Tibial artery (tissue), 4 donors: ENCODE results near the gene WRAP53.

ENCODE experiments used
- DNase-seq, 2 donors: peaks; one replicate each; pipeline ENCODE4 v3.0.0-alpha.2; 2019
- H3K27ac ChIP-seq, 2 donors: fragments of 200-600 bp; sonication (generic) in 1 of 2; 1 replicate in 1 of 2; 2 replicates in 1 of 2; pipeline ENCODE4 v1.5.1; 2018 to 2019; ENCODE audit warnings: mild to moderate bottlenecking in 1 of 2
- H3K27me3 ChIP-seq, 2 donors: fragments of 200-600 bp; sonication (generic) in 1 of 2; one replicate each; pipeline versions ENCODE4 v1.5.1 to v1.6.0; 2016 to 2019
- H3K36me3 ChIP-seq, 3 donors: fragments of 200-600 bp; sonication (generic) in 2 of 3; one replicate each; pipeline ENCODE4 v1.5.1; 2016 to 2019; ENCODE audit warnings: mild to moderate bottlenecking in 2 of 3
- H3K4me1 ChIP-seq, 4 donors: fragments of 200-600 bp; sonication (generic) in 2 of 4; 1 replicate in 3 of 4; 2 replicates in 1 of 4; pipeline ENCODE4 v1.5.1; 2016 to 2019
- H3K4me3 ChIP-seq, 2 donors: fragments of 200-600 bp; sonication (generic) in 1 of 2; 1 replicate in 1 of 2; 2 replicates in 1 of 2; pipeline ENCODE4 v1.5.1; 2018 to 2019; ENCODE audit warnings: mild to moderate bottlenecking in 2 of 2
- H3K9me3 ChIP-seq, 3 donors: fragments of 200-600 bp; sonication (generic) in 1 of 3; one replicate each; pipeline ENCODE4 v1.5.1; 2016 to 2019
- CTCF ChIP-seq, 2 experiments: fragments of 200-600 bp in 1 of 2; fragments of 450-650 bp in 1 of 2; IDR thresholded peaks; one replicate each; pipeline ENCODE4 v1.5.1; 2017 to 2019; ENCODE audit warnings: antibody characterized with exemption in 2 of 2, mild to moderate bottlenecking in 1 of 2, moderate library complexity in 1 of 2
- intact Hi-C: fragments of 100-400 bp; cut with DNase I; formaldehyde crosslinking; loops from one replicate; pipeline ENCODE4 v1.15.0; 2023; ENCODE audit warnings: low total_unique reads

WRAP53 gene

GRCh38 chr17:7713782-7714181 lies 25.5 kb downstream of the WRAP53 start:
- H3K27me3 ChIP-seq = peaks cover 0 to 70% of the 10 kb centered on the region in 2 donors
- no peaks in the 10 kb centered on the region for H3K9me3 ChIP-seq
- no peak overlapping the region for H3K4me3 ChIP-seq
- H3K36me3 ChIP-seq = no peaks in the 10 kb centered on the region
- DNase-seq = no peak
- peaks cover 0 to 24% (median 15%) of the 10 kb centered on the region in 4 donors for H3K4me1 ChIP-seq
- TF ChIP-seq CTCF (IDR thresholded peaks at IDR 0.05) = no peak
- intact Hi-C loops = no loop called here
- H3K27ac ChIP-seq = no peak overlapping the region

GRCh38 chr17:7714721-7715594 lies 26.7 kb downstream of the WRAP53 start:
- intact Hi-C loops = no loop called here
- Histone ChIP-seq H3K27ac (no peak overlapping the region), H3K27me3 (peaks cover 0 to 66% of the 10 kb centered on the region in 2 donors), H3K9me3 (no peaks in the 10 kb centered on the region), H3K4me1 (peaks cover 0 to 24% (median 15%) of the 10 kb centered on the region in 4 donors), H3K4me3 (no peak overlapping the region), H3K36me3 (no peaks in the 10 kb centered on the region)
- TF ChIP-seq CTCF (IDR thresholded peaks at IDR 0.05) = no peak
- no peak for DNase-seq

- Histone ChIP-seq H3K4me1 (peaks cover 0 to 24% (median 15%) of the 10 kb centered on the region in 4 donors), H3K36me3 (no peaks in the 10 kb centered on the region), H3K27me3 (peaks cover 0 to 57% of the 10 kb centered on the region in 2 donors), H3K9me3 (no peaks in the 10 kb centered on the region), H3K4me3 (peak overlapping the region; percentile 52 to 56), H3K27ac (peak overlapping the region in 1 of 2 donors; percentile 55)
- no peak for DNase-seq
- intact Hi-C loops = no loop called here
- no peak for TF ChIP-seq CTCF (IDR thresholded peaks at IDR 0.05)
Measured at GRCh38 chr17:7715936-7716886, 27.9 kb downstream of the WRAP53 start.

GRCh38 chr17:7716901-7717755 lies 28.9 kb downstream of the WRAP53 start, which contains the start of gene DNAH2:
TSS of gene DNAH2 (plus strand) at chr17:7717744. CDS start at chr17:7719735, 1,991 bp downstream.
- Histone ChIP-seq H3K27ac (peak within 1 kb of the TSS; percentile 31 to 55), H3K27me3 (peaks cover 0 to 55% of the 10 kb centered on the region in 2 donors), H3K9me3 (no peaks in the 10 kb centered on the region), H3K36me3 (no peaks in the 10 kb centered on the region), H3K4me3 (peak within 1 kb of the TSS; percentile 52 to 56), H3K4me1 (peaks cover 0 to 24% (median 15%) of the 10 kb centered on the region in 4 donors)
- TF ChIP-seq CTCF (IDR thresholded peaks at IDR 0.05) = peak in 1 of 2 experiments; percentile 38
- intact Hi-C loops = no loop called here
- DNase-seq = peak; percentile 55 to 82
